Parathyroid adenoma (tissue), 2 donors: ENCODE results near the gene STPG3.

Experiments used
- H2AFZ ChIP-seq: fragments of 300-600 bp; sonication (generic); one replicate; pipeline ENCODE4 v1.7.0; 2017; ENCODE audit warnings: antibody characterized with exemption, mild to moderate bottlenecking
- H3K27ac ChIP-seq: fragments of 300-600 bp; sonication (generic); one replicate; pipeline ENCODE4 v1.7.0; 2017
- H3K27me3 ChIP-seq: fragments of 300-600 bp; sonication (generic); one replicate; pipeline ENCODE4 v1.7.0; 2017; ENCODE audit warnings: low read length; ENCODE audit not compliant: control insufficient read depth, insufficient read depth
- H3K36me3 ChIP-seq: fragments of 300-600 bp; sonication (generic); one replicate; pipeline ENCODE4 v1.7.0; 2017; ENCODE audit warnings: low read length; ENCODE audit not compliant: control insufficient read depth, insufficient read depth
- H3K4me1 ChIP-seq: fragments of 300-600 bp; sonication (generic); one replicate; pipeline ENCODE4 v1.7.0; 2017; ENCODE audit warnings: control low read depth
- H3K4me2 ChIP-seq: fragments of 300-600 bp; sonication (generic); one replicate; pipeline ENCODE4 v1.7.0; 2017; ENCODE audit warnings: low read length
- H3K4me3 ChIP-seq: fragments of 300-600 bp; sonication (generic); one replicate; pipeline ENCODE4 v1.7.0; 2017; ENCODE audit warnings: low read depth, low read length
- H3K79me2 ChIP-seq: fragments of 300-600 bp; sonication (generic); one replicate; pipeline ENCODE4 v1.7.0; 2017; ENCODE audit warnings: control low read depth
- H3K9ac ChIP-seq: fragments of 300-600 bp; sonication (generic); one replicate; pipeline ENCODE4 v1.7.0; 2017; ENCODE audit warnings: mild to moderate bottlenecking
- H3K9me3 ChIP-seq: fragments of 300-600 bp; sonication (generic); one replicate; pipeline ENCODE4 v1.7.0; 2017; ENCODE audit warnings: low read length; ENCODE audit not compliant: control insufficient read depth
- CTCF ChIP-seq: fragments of 300-600 bp; sonication (generic); IDR thresholded peaks from one replicate; pipeline ENCODE4 v1.7.0; 2017; ENCODE audit warnings: antibody characterized with exemption, mild to moderate bottlenecking
- donor health status: primary hyperparathyroidism.

Gene STPG3

GRCh38 chr9:137268538-137269201, 17.6 kb downstream of the STPG3 start:
- Histone ChIP-seq H3K4me1 (peaks cover 4% of the 10 kb centered on the region), H3K27ac (peak overlapping the region; percentile 24), H3K36me3 (no peaks in the 10 kb centered on the region), H3K9me3 (no peaks in the 10 kb centered on the region), H3K27me3 (no peaks in the 10 kb centered on the region), H3K79me2 (no peaks in the 10 kb centered on the region), H3K9ac (no peak overlapping the region), H2AFZ (no peak overlapping the region), H3K4me3 (no peak overlapping the region), H3K4me2 (peak overlapping the region; percentile 28)
- no peak for TF ChIP-seq CTCF

- no peaks in the 10 kb centered on the region for H3K36me3 ChIP-seq
- peaks cover 4% of the 10 kb centered on the region for H3K4me1 ChIP-seq
- H3K27ac ChIP-seq = peak overlapping the region; percentile 24
- no peak for TF ChIP-seq CTCF
- H3K4me2 ChIP-seq = peak overlapping the region; percentile 28
- H3K9me3 ChIP-seq = no peaks in the 10 kb centered on the region
- H3K79me2 ChIP-seq = no peaks in the 10 kb centered on the region
- H3K9ac ChIP-seq = no peak overlapping the region
- no peak overlapping the region for H3K4me3 ChIP-seq
- H3K27me3 ChIP-seq = no peaks in the 10 kb centered on the region
- no peak overlapping the region for H2AFZ ChIP-seq
Measured at GRCh38 chr9:137269231-137269772, 18.2 kb downstream of the STPG3 start.

GRCh38 chr9:137270929-137271695, 20.0 kb downstream of the STPG3 start:
- Histone ChIP-seq H3K4me3 (no peak overlapping the region), H2AFZ (no peak overlapping the region), H3K9ac (no peak overlapping the region), H3K79me2 (no peaks in the 10 kb centered on the region), H3K4me2 (no peak overlapping the region), H3K4me1 (peaks cover 4% of the 10 kb centered on the region), H3K27ac (no peak overlapping the region), H3K36me3 (no peaks in the 10 kb centered on the region), H3K9me3 (no peaks in the 10 kb centered on the region), H3K27me3 (no peaks in the 10 kb centered on the region)
- no peak for TF ChIP-seq CTCF

- TF ChIP-seq CTCF = no peak
- peaks cover 4% of the 10 kb centered on the region for H3K4me1 ChIP-seq
- no peak overlapping the region for H3K27ac ChIP-seq
- no peak overlapping the region for H3K4me3 ChIP-seq
- H3K79me2 ChIP-seq = no peaks in the 10 kb centered on the region
- no peak overlapping the region for H3K4me2 ChIP-seq
- H3K9ac ChIP-seq = no peak overlapping the region
- no peaks in the 10 kb centered on the region for H3K36me3 ChIP-seq
- no peak overlapping the region for H2AFZ ChIP-seq
- H3K27me3 ChIP-seq = no peaks in the 10 kb centered on the region
- H3K9me3 ChIP-seq = no peaks in the 10 kb centered on the region
Measured at GRCh38 chr9:137271696-137272076, 20.6 kb downstream of the STPG3 start.
